SK-N-SH (cell line): ENCODE measurements around the gene GUCY2F. TPM values are rescaled to one million over a fixed set of nuclear protein-coding genes. Genes with fewer than 3 reads are reported as not detected.

ENCODE experiments used
- CTCF ChIA-PET: fragments of 300-600, 350-600 bp; formaldehyde crosslinking; extraction: SDS; loops from one replicate; lab custom pipeline; 2021; lab: Yijun Ruan, JAX
- POLR2A ChIA-PET: fragments of 350-600 bp; sonication (Branson Sonifier 250); formaldehyde crosslinking; extraction: SDS; loops from one replicate; lab custom pipeline; 2020; ENCODE audit warnings: antibody characterized with exemption, inconsistent platforms; lab: Yijun Ruan, JAX
- DNase-seq: peaks from one replicate; pipeline ENCODE4 v3.0.0; 2012
- H2AFZ ChIP-seq: fragments of 200-600 bp; sonication (generic); 2 replicates; pipeline ENCODE4 v1.8.1; 2016; ENCODE audit warnings: antibody characterized with exemption, mild to moderate bottlenecking, low read depth
- H3F3A ChIP-seq: fragments of 200-600 bp; sonication (generic); replicated peaks from 2 replicates; pipeline ENCODE3; 2016; ENCODE audit warnings: antibody characterized with exemption, mild to moderate bottlenecking; ENCODE audit not compliant: insufficient read depth
- H3K27ac ChIP-seq, 2 experiments: fragments of 200-500 bp in 1 of 2; fragments of 200-600 bp in 1 of 2; sonication (Bioruptor generic) in 1 of 2; sonication (generic), shearing (Covaris generic) in 1 of 2; 2 replicates each; pipeline versions ENCODE4 v1.5.1 to v1.6.1; 2014 to 2016; ENCODE audit warnings: low read depth in 2 of 2, inconsistent platforms in 1 of 2, low read length in 1 of 2, mild to moderate bottlenecking in 1 of 2, mixed read lengths in 1 of 2
- H3K27me3 ChIP-seq: fragments of 200-600 bp; sonication (generic), shearing (Covaris generic); 2 replicates; pipeline ENCODE4 v1.6.1; 2016; ENCODE audit warnings: mixed run types; ENCODE audit not compliant: insufficient read depth
- H3K36me3 ChIP-seq, 2 experiments: fragments of 200-500 bp in 1 of 2; fragments of 200-600 bp in 1 of 2; sonication (Bioruptor generic) in 1 of 2; sonication (generic) in 1 of 2; replicated peaks in 1 of 2; 2 replicates each; pipeline versions ENCODE3 to v1.5.1; 2014 to 2016; ENCODE audit warnings: low read length in 1 of 2, mild to moderate bottlenecking in 1 of 2; ENCODE audit not compliant: insufficient read depth in 2 of 2, control insufficient read depth in 1 of 2
- H3K4me1 ChIP-seq, 2 experiments: fragments of 200-500 bp in 1 of 2; fragments of 200-600 bp in 1 of 2; sonication (Bioruptor generic) in 1 of 2; sonication (generic), shearing (Covaris generic) in 1 of 2; 2 replicates each; pipeline versions ENCODE4 v1.5.1 to v1.6.1; 2014 to 2016; ENCODE audit warnings: low read depth in 1 of 2, low read length in 1 of 2, mixed run types in 1 of 2; ENCODE audit not compliant: insufficient read depth in 2 of 2, control insufficient read depth in 1 of 2
- H3K4me2 ChIP-seq: fragments of 200-600 bp; sonication (generic), shearing (Covaris generic); 2 replicates; pipeline ENCODE4 v1.6.1; 2017; ENCODE audit warnings: mixed run types
- H3K4me3 ChIP-seq, 2 experiments: fragments of 200-500 bp in 1 of 2; fragments of 200-600 bp in 1 of 2; sonication (Bioruptor generic) in 1 of 2; sonication (generic), shearing (Covaris generic) in 1 of 2; 2 replicates each; pipeline versions ENCODE4 v1.5.1 to v1.8.1; 2014 to 2016; ENCODE audit warnings: low read depth in 2 of 2, inconsistent platforms in 1 of 2, low read length in 1 of 2, mild to moderate bottlenecking in 1 of 2, mixed read lengths in 1 of 2, moderate library complexity in 1 of 2
- H3K79me2 ChIP-seq: fragments of 200-600 bp; sonication (generic); 2 replicates; pipeline ENCODE4 v1.8.1; 2017; ENCODE audit warnings: mild to moderate bottlenecking; ENCODE audit not compliant: insufficient read depth
- H3K9ac ChIP-seq: fragments of 200-600 bp; sonication (generic); 2 replicates; pipeline ENCODE4 v1.6.1; 2017; ENCODE audit warnings: mixed run types
- H3K9me2 ChIP-seq: fragments of 200-600 bp; sonication (generic); 2 replicates; pipeline ENCODE4 v1.6.1; 2017; ENCODE audit warnings: mixed run types
- H3K9me3 ChIP-seq: fragments of 200-600 bp; sonication (generic); 2 replicates; pipeline ENCODE4 v1.6.1; 2017; ENCODE audit warnings: mixed run types, mild to moderate bottlenecking, moderate library complexity
- H4K20me1 ChIP-seq: fragments of 200-600 bp; sonication (generic); 2 replicates; pipeline ENCODE4 v1.6.1; 2017; ENCODE audit warnings: mild to moderate bottlenecking, mixed run types; ENCODE audit not compliant: insufficient read depth
- EP300 ChIP-seq, 2 experiments: IDR thresholded peaks; 2 replicates each; pipeline versions ENCODE4 v1.4.0 to v1.6.1; 2012; ENCODE audit warnings: borderline replicate concordance in 1 of 2, low read depth in 1 of 2, low read length in 1 of 2
- EZH2phosphoT487 ChIP-seq: fragments of 200-600 bp; sonication (generic); IDR thresholded peaks from 2 replicates; pipeline ENCODE4 v1.6.1; 2017; ENCODE audit warnings: low read depth, mixed run types, mild to moderate bottlenecking, antibody characterized with exemption, moderate library complexity, borderline replicate concordance
- FOSL2 ChIP-seq: IDR thresholded peaks from 2 replicates; pipeline ENCODE4 v1.4.0; 2012; ENCODE audit warnings: low read depth, mild to moderate bottlenecking, moderate library complexity, borderline replicate concordance
- FOXM1 ChIP-seq: IDR thresholded peaks from 2 replicates; pipeline ENCODE4 v1.4.0; 2012; ENCODE audit warnings: low read depth, mild to moderate bottlenecking
- GABPA ChIP-seq: IDR thresholded peaks from 2 replicates; pipeline ENCODE4 v1.4.0; 2012; ENCODE audit warnings: low read depth, mild to moderate bottlenecking
- GATA2 ChIP-seq: sonication (generic); formaldehyde crosslinking; IDR thresholded peaks from 2 replicates; pipeline ENCODE4 v1.5.0; 2020; ENCODE audit warnings: mild to moderate bottlenecking, missing genetic modification reagents
- MEF2A ChIP-seq: IDR thresholded peaks from 2 replicates; pipeline ENCODE4 v1.4.0; 2012; ENCODE audit warnings: low read depth, borderline replicate concordance
- MXI1 ChIP-seq: IDR thresholded peaks from 2 replicates; pipeline ENCODE4 v1.6.1; 2012; ENCODE audit warnings: mild to moderate bottlenecking, low read depth, low read length, improper control_type of control experiment
- RFX5 ChIP-seq: IDR thresholded peaks from 2 replicates; pipeline ENCODE4 v1.6.1; 2012; ENCODE audit warnings: mild to moderate bottlenecking, improper control_type of control experiment, low read length
- TEAD4 ChIP-seq: IDR thresholded peaks from 2 replicates; pipeline ENCODE4 v1.4.0; 2012; ENCODE audit warnings: mild to moderate bottlenecking, borderline replicate concordance; ENCODE audit not compliant: insufficient read depth
- WGBS: methylation state at CpG from one replicate; pipeline ENCODE4 v1.1.6; 2017; ENCODE audit warnings: low lambda C conversion rate; 5-methylcytosine and 5-hydroxymethylcytosine counted together
- polyA plus RNA-seq, 3 experiments: library from polyadenylated mRNA; depleted of rRNA; stranded (reverse); fragments of >200 nt; gene quantifications; 2 replicates each; pipeline ENCODE4 v1.2.3, GENCODE V29; 2012
- TF ChIP-seq, protein P1 (sequence below): fragments of 150-350 bp; IDR thresholded peaks from 2 replicates; pipeline ENCODE4 v1.6.1; 2017; ENCODE audit warnings: antibody characterized with exemption, low read length, low read depth, borderline replicate concordance
- TF ChIP-seq, protein P2 (sequence below): IDR thresholded peaks from 2 replicates; pipeline ENCODE4 v1.4.0; 2012; ENCODE audit warnings: low read depth, borderline replicate concordance
- TF ChIP-seq, protein P3 (sequence below): fragments of 200-600 bp; sonication (generic); IDR thresholded peaks from 2 replicates; pipeline ENCODE4 v1.6.1; 2017; ENCODE audit warnings: antibody characterized with exemption, mild to moderate bottlenecking, moderate library complexity
- TF ChIP-seq, protein P4 (sequence below): IDR thresholded peaks from 2 replicates; pipeline ENCODE4; 2012
- TF ChIP-seq, protein P5 (sequence below): IDR thresholded peaks from 2 replicates; pipeline ENCODE4 v1.4.0; 2012; ENCODE audit warnings: low read depth, borderline replicate concordance
- TF ChIP-seq, protein P6 (sequence below): IDR thresholded peaks from 2 replicates; pipeline ENCODE4 v1.6.1; 2012; ENCODE audit warnings: mild to moderate bottlenecking, low read depth, low read length, moderate library complexity
- TF ChIP-seq, protein P7 (sequence below): IDR thresholded peaks from 2 replicates; pipeline ENCODE4 v1.4.0; 2012; ENCODE audit warnings: low read depth

GUCY2F gene
- polyA plus RNA-seq, 1 of the 3 experiments (the other 2 are of a cell fraction) = not detected

DNA sequence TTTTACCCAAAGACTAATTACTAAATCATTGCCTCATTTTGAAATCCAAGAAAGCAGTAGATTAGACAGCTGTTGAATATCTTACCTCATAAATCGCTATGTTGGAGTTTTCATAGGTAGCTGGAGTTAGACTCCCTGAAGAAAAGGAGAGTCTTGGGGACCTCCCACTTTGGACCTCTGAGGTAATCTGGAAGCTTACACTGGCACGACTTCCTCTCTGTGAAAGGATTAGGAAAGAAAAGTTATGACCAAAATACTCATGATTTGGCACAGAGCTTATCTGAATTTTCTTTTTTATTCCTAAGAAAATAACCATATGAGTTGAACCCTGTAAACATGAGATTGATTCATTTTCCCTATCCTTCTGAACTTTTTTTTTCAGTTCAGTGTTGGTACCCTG, 40.6 kb downstream of the GUCY2F start:
- no peaks in the 10 kb centered on the region for H4K20me1 ChIP-seq
- no peaks in the 10 kb centered on the region for H3K9me2 ChIP-seq
- CTCF ChIA-PET = no interaction called here
- H2AFZ ChIP-seq = no peak overlapping the region
- POLR2A ChIA-PET = no interaction called here
- no peaks in the 10 kb centered on the region for H3K79me2 ChIP-seq
- no peak for DNase-seq
- H3K4me2 ChIP-seq = no peak overlapping the region
- 3% methylated on average over 2 of the region's 2 CpGs for WGBS
- no peak overlapping the region for H3K27ac ChIP-seq
- H3K4me3 ChIP-seq = no peak overlapping the region
- H3K27me3 ChIP-seq = peaks cover 18% of the 10 kb centered on the region; the same call in 1 of the 2 replicates
- TF ChIP-seq FOSL2 (no peak), MXI1 (no peak), EZH2phosphoT487 (no peak), GATA2 (no peak), RFX5 (no peak), TEAD4 (no peak), EP300 (IDR thresholded peaks at IDR 0.05; ENCODE audit: borderline replicate concordance in 1 of 2, low read depth in 1 of 2, low read length in 1 of 2) (no peak), GABPA (no peak), FOXM1 (no peak), MEF2A (no peak)
- TF ChIP-seq, protein P1, sequence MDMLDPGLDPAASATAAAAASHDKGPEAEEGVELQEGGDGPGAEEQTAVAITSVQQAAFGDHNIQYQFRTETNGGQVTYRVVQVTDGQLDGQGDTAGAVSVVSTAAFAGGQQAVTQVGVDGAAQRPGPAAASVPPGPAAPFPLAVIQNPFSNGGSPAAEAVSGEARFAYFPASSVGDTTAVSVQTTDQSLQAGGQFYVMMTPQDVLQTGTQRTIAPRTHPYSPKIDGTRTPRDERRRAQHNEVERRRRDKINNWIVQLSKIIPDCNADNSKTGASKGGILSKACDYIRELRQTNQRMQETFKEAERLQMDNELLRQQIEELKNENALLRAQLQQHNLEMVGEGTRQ = no peak
- TF ChIP-seq, protein P2, sequence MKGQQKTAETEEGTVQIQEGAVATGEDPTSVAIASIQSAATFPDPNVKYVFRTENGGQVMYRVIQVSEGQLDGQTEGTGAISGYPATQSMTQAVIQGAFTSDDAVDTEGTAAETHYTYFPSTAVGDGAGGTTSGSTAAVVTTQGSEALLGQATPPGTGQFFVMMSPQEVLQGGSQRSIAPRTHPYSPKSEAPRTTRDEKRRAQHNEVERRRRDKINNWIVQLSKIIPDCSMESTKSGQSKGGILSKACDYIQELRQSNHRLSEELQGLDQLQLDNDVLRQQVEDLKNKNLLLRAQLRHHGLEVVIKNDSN = no peak
- TF ChIP-seq, protein P3, sequence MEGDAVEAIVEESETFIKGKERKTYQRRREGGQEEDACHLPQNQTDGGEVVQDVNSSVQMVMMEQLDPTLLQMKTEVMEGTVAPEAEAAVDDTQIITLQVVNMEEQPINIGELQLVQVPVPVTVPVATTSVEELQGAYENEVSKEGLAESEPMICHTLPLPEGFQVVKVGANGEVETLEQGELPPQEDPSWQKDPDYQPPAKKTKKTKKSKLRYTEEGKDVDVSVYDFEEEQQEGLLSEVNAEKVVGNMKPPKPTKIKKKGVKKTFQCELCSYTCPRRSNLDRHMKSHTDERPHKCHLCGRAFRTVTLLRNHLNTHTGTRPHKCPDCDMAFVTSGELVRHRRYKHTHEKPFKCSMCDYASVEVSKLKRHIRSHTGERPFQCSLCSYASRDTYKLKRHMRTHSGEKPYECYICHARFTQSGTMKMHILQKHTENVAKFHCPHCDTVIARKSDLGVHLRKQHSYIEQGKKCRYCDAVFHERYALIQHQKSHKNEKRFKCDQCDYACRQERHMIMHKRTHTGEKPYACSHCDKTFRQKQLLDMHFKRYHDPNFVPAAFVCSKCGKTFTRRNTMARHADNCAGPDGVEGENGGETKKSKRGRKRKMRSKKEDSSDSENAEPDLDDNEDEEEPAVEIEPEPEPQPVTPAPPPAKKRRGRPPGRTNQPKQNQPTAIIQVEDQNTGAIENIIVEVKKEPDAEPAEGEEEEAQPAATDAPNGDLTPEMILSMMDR = no peak
- TF ChIP-seq, protein P4, sequence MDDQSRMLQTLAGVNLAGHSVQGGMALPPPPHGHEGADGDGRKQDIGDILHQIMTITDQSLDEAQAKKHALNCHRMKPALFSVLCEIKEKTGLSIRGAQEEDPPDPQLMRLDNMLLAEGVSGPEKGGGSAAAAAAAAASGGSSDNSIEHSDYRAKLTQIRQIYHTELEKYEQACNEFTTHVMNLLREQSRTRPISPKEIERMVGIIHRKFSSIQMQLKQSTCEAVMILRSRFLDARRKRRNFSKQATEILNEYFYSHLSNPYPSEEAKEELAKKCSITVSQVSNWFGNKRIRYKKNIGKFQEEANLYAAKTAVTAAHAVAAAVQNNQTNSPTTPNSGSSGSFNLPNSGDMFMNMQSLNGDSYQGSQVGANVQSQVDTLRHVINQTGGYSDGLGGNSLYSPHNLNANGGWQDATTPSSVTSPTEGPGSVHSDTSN = no peak
- TF ChIP-seq, protein P5, sequence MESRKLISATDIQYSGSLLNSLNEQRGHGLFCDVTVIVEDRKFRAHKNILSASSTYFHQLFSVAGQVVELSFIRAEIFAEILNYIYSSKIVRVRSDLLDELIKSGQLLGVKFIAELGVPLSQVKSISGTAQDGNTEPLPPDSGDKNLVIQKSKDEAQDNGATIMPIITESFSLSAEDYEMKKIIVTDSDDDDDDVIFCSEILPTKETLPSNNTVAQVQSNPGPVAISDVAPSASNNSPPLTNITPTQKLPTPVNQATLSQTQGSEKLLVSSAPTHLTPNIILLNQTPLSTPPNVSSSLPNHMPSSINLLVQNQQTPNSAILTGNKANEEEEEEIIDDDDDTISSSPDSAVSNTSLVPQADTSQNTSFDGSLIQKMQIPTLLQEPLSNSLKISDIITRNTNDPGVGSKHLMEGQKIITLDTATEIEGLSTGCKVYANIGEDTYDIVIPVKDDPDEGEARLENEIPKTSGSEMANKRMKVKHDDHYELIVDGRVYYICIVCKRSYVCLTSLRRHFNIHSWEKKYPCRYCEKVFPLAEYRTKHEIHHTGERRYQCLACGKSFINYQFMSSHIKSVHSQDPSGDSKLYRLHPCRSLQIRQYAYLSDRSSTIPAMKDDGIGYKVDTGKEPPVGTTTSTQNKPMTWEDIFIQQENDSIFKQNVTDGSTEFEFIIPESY = no peak
- TF ChIP-seq, protein P6, sequence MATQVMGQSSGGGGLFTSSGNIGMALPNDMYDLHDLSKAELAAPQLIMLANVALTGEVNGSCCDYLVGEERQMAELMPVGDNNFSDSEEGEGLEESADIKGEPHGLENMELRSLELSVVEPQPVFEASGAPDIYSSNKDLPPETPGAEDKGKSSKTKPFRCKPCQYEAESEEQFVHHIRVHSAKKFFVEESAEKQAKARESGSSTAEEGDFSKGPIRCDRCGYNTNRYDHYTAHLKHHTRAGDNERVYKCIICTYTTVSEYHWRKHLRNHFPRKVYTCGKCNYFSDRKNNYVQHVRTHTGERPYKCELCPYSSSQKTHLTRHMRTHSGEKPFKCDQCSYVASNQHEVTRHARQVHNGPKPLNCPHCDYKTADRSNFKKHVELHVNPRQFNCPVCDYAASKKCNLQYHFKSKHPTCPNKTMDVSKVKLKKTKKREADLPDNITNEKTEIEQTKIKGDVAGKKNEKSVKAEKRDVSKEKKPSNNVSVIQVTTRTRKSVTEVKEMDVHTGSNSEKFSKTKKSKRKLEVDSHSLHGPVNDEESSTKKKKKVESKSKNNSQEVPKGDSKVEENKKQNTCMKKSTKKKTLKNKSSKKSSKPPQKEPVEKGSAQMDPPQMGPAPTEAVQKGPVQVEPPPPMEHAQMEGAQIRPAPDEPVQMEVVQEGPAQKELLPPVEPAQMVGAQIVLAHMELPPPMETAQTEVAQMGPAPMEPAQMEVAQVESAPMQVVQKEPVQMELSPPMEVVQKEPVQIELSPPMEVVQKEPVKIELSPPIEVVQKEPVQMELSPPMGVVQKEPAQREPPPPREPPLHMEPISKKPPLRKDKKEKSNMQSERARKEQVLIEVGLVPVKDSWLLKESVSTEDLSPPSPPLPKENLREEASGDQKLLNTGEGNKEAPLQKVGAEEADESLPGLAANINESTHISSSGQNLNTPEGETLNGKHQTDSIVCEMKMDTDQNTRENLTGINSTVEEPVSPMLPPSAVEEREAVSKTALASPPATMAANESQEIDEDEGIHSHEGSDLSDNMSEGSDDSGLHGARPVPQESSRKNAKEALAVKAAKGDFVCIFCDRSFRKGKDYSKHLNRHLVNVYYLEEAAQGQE = no peak
- TF ChIP-seq, protein P7, sequence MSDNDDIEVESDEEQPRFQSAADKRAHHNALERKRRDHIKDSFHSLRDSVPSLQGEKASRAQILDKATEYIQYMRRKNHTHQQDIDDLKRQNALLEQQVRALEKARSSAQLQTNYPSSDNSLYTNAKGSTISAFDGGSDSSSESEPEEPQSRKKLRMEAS = no peak
- no peaks in the 10 kb centered on the region for H3F3A ChIP-seq
- no peaks in the 10 kb centered on the region for H3K9me3 ChIP-seq
- no peaks in the 10 kb centered on the region for H3K36me3 ChIP-seq
- no peaks in the 10 kb centered on the region for H3K4me1 ChIP-seq
- no peak overlapping the region for H3K9ac ChIP-seq
